ENCODE measurements around the gene CTNNBL1. TPM values are rescaled to one million over a fixed set of nuclear protein-coding genes. Genes with fewer than 3 reads are reported as not detected.

The CTNNBL1 gene
- total RNA-seq, 2 donors from 2014 or later, result 68.6 to 68.7 TPM

DNA sequence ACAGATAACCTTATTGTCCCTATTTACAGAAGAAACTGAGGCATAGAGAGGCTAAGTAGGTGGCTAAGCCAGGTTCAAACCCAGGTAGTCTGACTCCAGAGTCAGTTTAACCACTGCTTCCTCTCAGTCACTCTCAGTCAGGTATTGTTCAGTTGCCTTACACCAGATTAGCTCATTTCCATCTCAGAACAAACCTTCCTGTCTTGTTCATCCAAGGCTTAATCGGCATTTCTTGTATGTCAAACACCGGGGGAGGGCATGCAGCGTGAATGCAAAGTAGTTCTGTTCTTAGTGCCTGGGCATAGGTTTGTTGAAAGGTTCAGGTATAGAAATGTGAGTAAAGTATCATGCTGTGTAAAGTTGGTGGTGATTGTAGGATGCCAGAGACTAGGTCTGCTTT is 51.7 kb downstream of the CTNNBL1 start:
- H3K9ac ChIP-seq (ENCODE audit: extremely low read depth, low read length, poor library complexity, severe bottlenecking), result no peak overlapping the region
- no peaks in the 10 kb centered on the region for H3K27me3 Mint-ChIP-seq (ENCODE audit: insufficient read depth)
- H3K4me1 ChIP-seq (ENCODE audit: control insufficient read depth, insufficient read depth, low read length), result no peaks in the 10 kb centered on the region
- H3K27ac Mint-ChIP-seq, result peak overlapping the region; percentile 28
- no peak overlapping the region for H3K27ac ChIP-seq (ENCODE audit: low read depth, low read length)
- H3K27me3 ChIP-seq (ENCODE audit: control insufficient read depth, insufficient read depth, low read length, poor library complexity, severe bottlenecking), result no peaks in the 10 kb centered on the region
- H3K4me3 ChIP-seq (ENCODE audit: low read length), result no peak overlapping the region
- TF ChIP-seq, protein P1, sequence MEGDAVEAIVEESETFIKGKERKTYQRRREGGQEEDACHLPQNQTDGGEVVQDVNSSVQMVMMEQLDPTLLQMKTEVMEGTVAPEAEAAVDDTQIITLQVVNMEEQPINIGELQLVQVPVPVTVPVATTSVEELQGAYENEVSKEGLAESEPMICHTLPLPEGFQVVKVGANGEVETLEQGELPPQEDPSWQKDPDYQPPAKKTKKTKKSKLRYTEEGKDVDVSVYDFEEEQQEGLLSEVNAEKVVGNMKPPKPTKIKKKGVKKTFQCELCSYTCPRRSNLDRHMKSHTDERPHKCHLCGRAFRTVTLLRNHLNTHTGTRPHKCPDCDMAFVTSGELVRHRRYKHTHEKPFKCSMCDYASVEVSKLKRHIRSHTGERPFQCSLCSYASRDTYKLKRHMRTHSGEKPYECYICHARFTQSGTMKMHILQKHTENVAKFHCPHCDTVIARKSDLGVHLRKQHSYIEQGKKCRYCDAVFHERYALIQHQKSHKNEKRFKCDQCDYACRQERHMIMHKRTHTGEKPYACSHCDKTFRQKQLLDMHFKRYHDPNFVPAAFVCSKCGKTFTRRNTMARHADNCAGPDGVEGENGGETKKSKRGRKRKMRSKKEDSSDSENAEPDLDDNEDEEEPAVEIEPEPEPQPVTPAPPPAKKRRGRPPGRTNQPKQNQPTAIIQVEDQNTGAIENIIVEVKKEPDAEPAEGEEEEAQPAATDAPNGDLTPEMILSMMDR (conservative IDR thresholded peaks at IDR 0.05), result no peak
- no peaks in the 10 kb centered on the region for H3K9me3 Mint-ChIP-seq
- peaks cover 16% of the 10 kb centered on the region for H3K4me1 Mint-ChIP-seq
- 82 to 92% methylated on average over 3 of the region's 3 CpGs for WGBS, 2 experiments (ENCODE audit: insufficient coverage in 1 of 2, insufficient read length in 1 of 2)
- peak; percentile 60 for DNase-seq
- H3K36me3 Mint-ChIP-seq (ENCODE audit: low read depth), result peaks cover 26% of the 10 kb centered on the region
- no peak overlapping the region for H3K4me3 Mint-ChIP-seq
- H3K36me3 ChIP-seq (ENCODE audit: control insufficient read depth, insufficient read depth, low read length), result peaks cover 30% of the 10 kb centered on the region
- no peaks in the 10 kb centered on the region for H3K9me3 ChIP-seq (ENCODE audit: control insufficient read depth, low read length)

DNA sequence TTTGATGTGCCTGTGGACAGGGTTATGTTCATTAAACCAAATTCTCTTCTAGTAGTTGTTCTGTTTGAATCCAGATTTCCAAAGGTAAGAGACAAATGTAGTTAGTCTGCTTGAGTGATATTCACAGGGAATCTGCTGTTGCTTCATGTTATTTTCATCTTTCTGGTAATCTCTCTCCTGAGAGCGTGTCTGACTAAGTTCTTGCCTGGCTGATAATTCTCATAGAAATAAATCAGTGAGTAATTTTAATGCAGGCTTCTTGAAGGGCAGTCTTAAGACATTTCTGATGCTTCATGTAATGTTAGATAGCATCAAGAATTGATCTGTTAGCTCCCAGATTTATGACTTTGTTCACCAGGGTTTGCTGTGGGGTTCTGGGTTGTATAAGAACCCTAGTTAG is 54.2 kb downstream of the CTNNBL1 start:
- H3K36me3 ChIP-seq (ENCODE audit: control insufficient read depth, insufficient read depth, low read length), result peaks cover 36% of the 10 kb centered on the region
- Mint-ChIP-seq H3K4me1 (peaks cover 16% of the 10 kb centered on the region), H3K27me3 (ENCODE audit: insufficient read depth) (no peaks in the 10 kb centered on the region), H3K4me3 (no peak overlapping the region), H3K36me3 (ENCODE audit: low read depth) (peaks cover 27% of the 10 kb centered on the region), H3K27ac (no peak overlapping the region), H3K9me3 (no peaks in the 10 kb centered on the region)
- H3K4me3 ChIP-seq (ENCODE audit: low read length), result no peak overlapping the region
- no peaks in the 10 kb centered on the region for H3K9me3 ChIP-seq (ENCODE audit: control insufficient read depth, low read length)
- no peak overlapping the region for H3K27ac ChIP-seq (ENCODE audit: low read depth, low read length)
- H3K9ac ChIP-seq (ENCODE audit: extremely low read depth, low read length, poor library complexity, severe bottlenecking), result no peak overlapping the region
- DNase-seq, result no peak
- no peaks in the 10 kb centered on the region for H3K4me1 ChIP-seq (ENCODE audit: control insufficient read depth, insufficient read depth, low read length)
- TF ChIP-seq, protein P1 (conservative IDR thresholded peaks at IDR 0.05), result no peak
- 97% methylated on average over 1 of the region's 1 CpG; no CpG with 5 or more reads in 1 of the 2 experiments for WGBS, 2 experiments (ENCODE audit: insufficient coverage in 1 of 2, insufficient read length in 1 of 2)
- H3K27me3 ChIP-seq (ENCODE audit: control insufficient read depth, insufficient read depth, low read length, poor library complexity, severe bottlenecking), result no peaks in the 10 kb centered on the region

DNA sequence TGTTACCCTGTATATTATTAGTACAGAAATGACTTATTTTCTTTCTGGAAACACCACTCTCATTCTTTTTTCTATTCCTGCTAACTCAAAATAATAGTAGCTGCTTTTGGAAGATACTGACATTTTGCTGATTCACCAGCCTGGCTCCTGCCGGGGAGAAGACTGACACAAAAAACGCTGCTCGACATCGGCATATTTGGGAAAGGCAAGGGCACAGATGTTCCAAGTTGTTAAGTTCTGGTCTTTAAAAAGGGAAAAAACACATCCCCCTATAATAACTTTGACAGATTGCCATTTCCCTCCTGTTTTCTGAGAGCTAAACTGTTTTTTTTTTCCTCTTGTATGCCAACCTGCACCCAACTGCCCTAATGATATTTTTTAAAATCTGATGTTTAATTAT is 55.4 kb downstream of the CTNNBL1 start:
- Mint-ChIP-seq H3K27ac (no peak overlapping the region), H3K27me3 (ENCODE audit: insufficient read depth) (no peaks in the 10 kb centered on the region), H3K9me3 (no peaks in the 10 kb centered on the region), H3K4me3 (no peak overlapping the region), H3K4me1 (peaks cover 15% of the 10 kb centered on the region), H3K36me3 (ENCODE audit: low read depth) (peaks cover 31% of the 10 kb centered on the region)
- Histone ChIP-seq H3K4me1 (ENCODE audit: control insufficient read depth, insufficient read depth, low read length) (no peaks in the 10 kb centered on the region), H3K36me3 (ENCODE audit: control insufficient read depth, insufficient read depth, low read length) (peaks cover 45% of the 10 kb centered on the region), H3K27ac (ENCODE audit: low read depth, low read length) (no peak overlapping the region), H3K9me3 (ENCODE audit: control insufficient read depth, low read length) (no peaks in the 10 kb centered on the region), H3K27me3 (ENCODE audit: control insufficient read depth, insufficient read depth, low read length, poor library complexity, severe bottlenecking) (no peaks in the 10 kb centered on the region), H3K4me3 (ENCODE audit: low read length) (no peak overlapping the region), H3K9ac (ENCODE audit: extremely low read depth, low read length, poor library complexity, severe bottlenecking) (no peak overlapping the region)
- 97 to 100% methylated on average over 3 to 4 of the region's 4 CpGs for WGBS, 2 experiments (ENCODE audit: insufficient coverage in 1 of 2, insufficient read length in 1 of 2)
- DNase-seq, result no peak
- TF ChIP-seq, protein P1 (conservative IDR thresholded peaks at IDR 0.05), result no peak

Measured in endodermal cell (in vitro differentiated cells).